ENCODE results near the gene TMPRSS11B. TPM values are rescaled to one million over a fixed set of nuclear protein-coding genes. Genes with fewer than 3 reads are reported as not detected.

TMPRSS11B gene
- total and polyA plus RNA-seq, 2 experiments from 2014 or later, result not detected

DNA sequence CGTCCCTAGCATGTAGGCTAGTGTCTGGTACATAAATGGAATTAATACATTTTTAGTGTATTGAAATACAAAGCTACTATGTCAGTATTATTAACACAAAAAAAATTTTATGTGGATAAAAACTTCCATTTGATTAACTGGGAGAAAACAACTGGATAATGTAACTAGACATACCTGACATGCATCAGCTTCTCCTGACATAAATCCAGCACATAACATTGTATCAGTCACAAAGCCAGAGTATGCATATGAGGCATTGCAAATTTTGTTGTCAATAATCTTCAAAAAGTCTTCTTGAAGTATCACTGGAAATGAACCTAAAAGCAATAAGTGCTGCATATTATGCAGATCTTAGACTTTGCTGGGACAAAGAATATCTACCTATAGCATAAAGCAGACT lies 16.9 kb downstream of the TMPRSS11B start:
- H2AFZ ChIP-seq, result no peak overlapping the region
- Mint-ChIP-seq H3K27me3 (ENCODE audit: insufficient read depth, low read depth, poor library complexity) (no peaks in the 10 kb centered on the region), H3K4me1 (no peaks in the 10 kb centered on the region), H3K4me3 (no peak overlapping the region), H3K36me3 (ENCODE audit: low read depth) (no peaks in the 10 kb centered on the region), H3K9me3 (no peaks in the 10 kb centered on the region; the same call in 2 of the 3 replicates), H3K27ac (no peak overlapping the region)
- no peaks in the 10 kb centered on the region for H3K36me3 ChIP-seq (ENCODE audit: insufficient read depth)
- H3K4me2 ChIP-seq, result no peak overlapping the region
- H3K4me1 ChIP-seq (ENCODE audit: insufficient read depth), result no peaks in the 10 kb centered on the region
- H3K79me2 ChIP-seq (replicated peaks; ENCODE audit: insufficient read depth), result no peaks in the 10 kb centered on the region
- TF ChIP-seq STAT1 (IDR thresholded peaks at IDR 0.05; ENCODE audit: unreplicated experiment) (no peak), EZH2 (IDR thresholded peaks at IDR 0.05; ENCODE audit: low read depth, unreplicated experiment) (no peak), CREB1 (CRISPR knock-in tag; IDR thresholded peaks at IDR 0.05; ENCODE audit: low read depth) (no peak), JUNB (IDR thresholded peaks at IDR 0.05; ENCODE audit: unreplicated experiment) (no peak), NANOG (IDR thresholded peaks at IDR 0.05; ENCODE audit: borderline replicate concordance) (no peak)
- TF ChIP-seq, protein P1, sequence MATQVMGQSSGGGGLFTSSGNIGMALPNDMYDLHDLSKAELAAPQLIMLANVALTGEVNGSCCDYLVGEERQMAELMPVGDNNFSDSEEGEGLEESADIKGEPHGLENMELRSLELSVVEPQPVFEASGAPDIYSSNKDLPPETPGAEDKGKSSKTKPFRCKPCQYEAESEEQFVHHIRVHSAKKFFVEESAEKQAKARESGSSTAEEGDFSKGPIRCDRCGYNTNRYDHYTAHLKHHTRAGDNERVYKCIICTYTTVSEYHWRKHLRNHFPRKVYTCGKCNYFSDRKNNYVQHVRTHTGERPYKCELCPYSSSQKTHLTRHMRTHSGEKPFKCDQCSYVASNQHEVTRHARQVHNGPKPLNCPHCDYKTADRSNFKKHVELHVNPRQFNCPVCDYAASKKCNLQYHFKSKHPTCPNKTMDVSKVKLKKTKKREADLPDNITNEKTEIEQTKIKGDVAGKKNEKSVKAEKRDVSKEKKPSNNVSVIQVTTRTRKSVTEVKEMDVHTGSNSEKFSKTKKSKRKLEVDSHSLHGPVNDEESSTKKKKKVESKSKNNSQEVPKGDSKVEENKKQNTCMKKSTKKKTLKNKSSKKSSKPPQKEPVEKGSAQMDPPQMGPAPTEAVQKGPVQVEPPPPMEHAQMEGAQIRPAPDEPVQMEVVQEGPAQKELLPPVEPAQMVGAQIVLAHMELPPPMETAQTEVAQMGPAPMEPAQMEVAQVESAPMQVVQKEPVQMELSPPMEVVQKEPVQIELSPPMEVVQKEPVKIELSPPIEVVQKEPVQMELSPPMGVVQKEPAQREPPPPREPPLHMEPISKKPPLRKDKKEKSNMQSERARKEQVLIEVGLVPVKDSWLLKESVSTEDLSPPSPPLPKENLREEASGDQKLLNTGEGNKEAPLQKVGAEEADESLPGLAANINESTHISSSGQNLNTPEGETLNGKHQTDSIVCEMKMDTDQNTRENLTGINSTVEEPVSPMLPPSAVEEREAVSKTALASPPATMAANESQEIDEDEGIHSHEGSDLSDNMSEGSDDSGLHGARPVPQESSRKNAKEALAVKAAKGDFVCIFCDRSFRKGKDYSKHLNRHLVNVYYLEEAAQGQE (IDR thresholded peaks at IDR 0.05; ENCODE audit: unreplicated experiment), result no peak
- DNase-seq (ENCODE audit: low spot score) (no peak), ATAC-seq (no peak)
- H3K27me3 ChIP-seq (ENCODE audit: insufficient read depth), result no peaks in the 10 kb centered on the region
- no peaks in the 10 kb centered on the region for H3K9me2 ChIP-seq (ENCODE audit: insufficient read depth)
- no peak overlapping the region for H3K27ac ChIP-seq (ENCODE audit: low read depth)
- no peaks in the 10 kb centered on the region for H3F3A ChIP-seq (replicated peaks; ENCODE audit: low read depth)
- no peak overlapping the region for H3K4me3 ChIP-seq
- no peaks in the 10 kb centered on the region for H4K20me1 ChIP-seq (replicated peaks; ENCODE audit: insufficient read depth)

DNA sequence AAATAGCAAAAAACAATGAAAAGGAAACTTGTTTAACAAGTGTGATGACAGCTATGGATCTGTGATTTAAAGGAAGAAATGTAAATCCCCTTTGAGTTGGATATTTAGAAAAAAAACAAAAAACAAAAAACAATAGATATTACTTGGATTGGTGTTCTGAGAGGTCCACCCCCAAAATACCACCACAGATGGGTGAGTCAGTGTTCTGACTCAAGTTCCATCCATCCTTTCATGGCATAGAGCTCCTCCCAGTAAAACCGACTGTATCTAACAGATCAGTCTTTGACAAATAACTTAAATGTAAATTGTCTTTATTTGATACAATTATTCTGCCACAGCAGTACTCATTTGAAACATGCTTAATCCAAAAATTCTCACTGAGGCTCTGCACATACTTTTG lies 27.4 kb downstream of the TMPRSS11B start:
- H3F3A ChIP-seq (replicated peaks; ENCODE audit: low read depth), result no peaks in the 10 kb centered on the region
- H3K4me3 ChIP-seq, result no peak overlapping the region
- Mint-ChIP-seq H3K4me3 (no peak overlapping the region), H3K9me3 (no peaks in the 10 kb centered on the region), H3K4me1 (peaks cover 19% of the 10 kb centered on the region), H3K27ac (no peak overlapping the region), H3K27me3 (ENCODE audit: insufficient read depth, low read depth, poor library complexity) (no peaks in the 10 kb centered on the region), H3K36me3 (ENCODE audit: low read depth) (no peaks in the 10 kb centered on the region)
- DNase-seq (ENCODE audit: low spot score), result no peak
- no peaks in the 10 kb centered on the region for H3K79me2 ChIP-seq (replicated peaks; ENCODE audit: insufficient read depth)
- H4K20me1 ChIP-seq (replicated peaks; ENCODE audit: insufficient read depth), result no peaks in the 10 kb centered on the region
- H2AFZ ChIP-seq, result no peak overlapping the region
- peaks cover 20% of the 10 kb centered on the region for H3K4me1 ChIP-seq (ENCODE audit: insufficient read depth)
- H3K27me3 ChIP-seq (ENCODE audit: insufficient read depth), result no peaks in the 10 kb centered on the region
- no peaks in the 10 kb centered on the region for H3K36me3 ChIP-seq (ENCODE audit: insufficient read depth)
- no peaks in the 10 kb centered on the region for H3K9me2 ChIP-seq (ENCODE audit: insufficient read depth)
- no peak overlapping the region for H3K4me2 ChIP-seq
- H3K27ac ChIP-seq (ENCODE audit: low read depth), result no peak overlapping the region
- ATAC-seq, result peak; percentile 31; the same call in 2 of the 3 replicates
- TF ChIP-seq EZH2phosphoT487 (IDR thresholded peaks at IDR 0.05; ENCODE audit: unreplicated experiment), result no peak
- no peak for TF ChIP-seq JUNB (IDR thresholded peaks at IDR 0.05; ENCODE audit: unreplicated experiment)
- TF ChIP-seq, protein P2, sequence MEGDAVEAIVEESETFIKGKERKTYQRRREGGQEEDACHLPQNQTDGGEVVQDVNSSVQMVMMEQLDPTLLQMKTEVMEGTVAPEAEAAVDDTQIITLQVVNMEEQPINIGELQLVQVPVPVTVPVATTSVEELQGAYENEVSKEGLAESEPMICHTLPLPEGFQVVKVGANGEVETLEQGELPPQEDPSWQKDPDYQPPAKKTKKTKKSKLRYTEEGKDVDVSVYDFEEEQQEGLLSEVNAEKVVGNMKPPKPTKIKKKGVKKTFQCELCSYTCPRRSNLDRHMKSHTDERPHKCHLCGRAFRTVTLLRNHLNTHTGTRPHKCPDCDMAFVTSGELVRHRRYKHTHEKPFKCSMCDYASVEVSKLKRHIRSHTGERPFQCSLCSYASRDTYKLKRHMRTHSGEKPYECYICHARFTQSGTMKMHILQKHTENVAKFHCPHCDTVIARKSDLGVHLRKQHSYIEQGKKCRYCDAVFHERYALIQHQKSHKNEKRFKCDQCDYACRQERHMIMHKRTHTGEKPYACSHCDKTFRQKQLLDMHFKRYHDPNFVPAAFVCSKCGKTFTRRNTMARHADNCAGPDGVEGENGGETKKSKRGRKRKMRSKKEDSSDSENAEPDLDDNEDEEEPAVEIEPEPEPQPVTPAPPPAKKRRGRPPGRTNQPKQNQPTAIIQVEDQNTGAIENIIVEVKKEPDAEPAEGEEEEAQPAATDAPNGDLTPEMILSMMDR (conservative IDR thresholded peaks at IDR 0.05; ENCODE audit: low read depth in 2 of 2), result no peak
- TF ChIP-seq, protein P1 (IDR thresholded peaks at IDR 0.05; ENCODE audit: unreplicated experiment), result no peak
- TF ChIP-seq ZNF331 (CRISPR knock-in tag; IDR thresholded peaks at IDR 0.05; ENCODE audit: low read depth), result no peak
- TF ChIP-seq POLR2AphosphoS5 (IDR thresholded peaks at IDR 0.05; ENCODE audit: low read depth), result no peak
- TF ChIP-seq CREB1 (CRISPR knock-in tag; IDR thresholded peaks at IDR 0.05; ENCODE audit: low read depth), result no peak

All from GM23338 (cell line).